Common myeloid progenitor, CD34-positive (primary cell): Measurements from ENCODE around the gene SAP30.
A peak's percentile ranks its signal among the peaks of the same experiment; 100 is the strongest.

Source experiments
- CTCF ChIA-PET: fragments of 350-600 bp; sonication (Branson Sonifier 250); formaldehyde crosslinking; loops from one replicate; lab custom pipeline; 2021; ENCODE audit warnings: antibody characterized with exemption; lab: Charles Lee
- POLR2A ChIA-PET: fragments of 350-600 bp; sonication (Branson Sonifier 250); formaldehyde crosslinking; loops from one replicate; lab custom pipeline; 2021; ENCODE audit warnings: antibody characterized with exemption; lab: Charles Lee
- DNase-seq, 3 donors: peaks; one replicate each; pipeline versions ENCODE4 v3.0.0 to v3.0.0-alpha.2; 2013
- H3K27ac ChIP-seq, 2 experiments: 1 replicate in 1 of 2; 2 replicates in 1 of 2; pipeline ENCODE4 v1.7.0; 2013; ENCODE audit warnings: inconsistent platforms in 2 of 2, low read length in 2 of 2, mild to moderate bottlenecking in 2 of 2, low read depth in 1 of 2, moderate library complexity in 1 of 2; ENCODE audit not compliant: severe bottlenecking in 2 of 2, insufficient read depth in 1 of 2, poor library complexity in 1 of 2
- H3K27me3 ChIP-seq, 5 experiments: replicated peaks in 2 of 5; 1 replicate in 3 of 5; 2 replicates in 2 of 5; pipeline versions ENCODE4 v1.6.1 to v1.7.0; 2013; ENCODE audit warnings: low read length in 4 of 5, mild to moderate bottlenecking in 2 of 5, moderate library complexity in 2 of 5, inconsistent platforms in 1 of 5; ENCODE audit not compliant: insufficient read depth in 5 of 5, control insufficient read depth in 4 of 5
- H3K36me3 ChIP-seq, 4 experiments: 1 replicate in 2 of 4; 2 replicates in 2 of 4; pipeline versions ENCODE4 v1.6.1 to v1.7.0; 2013; ENCODE audit warnings: low read length in 3 of 4, control low read depth in 1 of 4, mild to moderate bottlenecking in 1 of 4; ENCODE audit not compliant: control insufficient read depth in 4 of 4, insufficient read depth in 4 of 4
- H3K4me1 ChIP-seq, 4 experiments: 1 replicate in 3 of 4; 2 replicates in 1 of 4; pipeline versions ENCODE4 v1.6.1 to v1.7.1; 2013; ENCODE audit warnings: low read length in 3 of 4, mild to moderate bottlenecking in 3 of 4, control low read depth in 1 of 4, inconsistent platforms in 1 of 4, moderate library complexity in 1 of 4; ENCODE audit not compliant: control insufficient read depth in 4 of 4, insufficient read depth in 4 of 4; ENCODE audit errors: control extremely low read depth in 1 of 4
- H3K4me3 ChIP-seq, 7 experiments: 1 replicate in 4 of 7; 2 replicates in 3 of 7; pipeline versions ENCODE4 v1.5.1 to v1.7.0; 2013; ENCODE audit warnings: mild to moderate bottlenecking in 7 of 7, low read length in 6 of 7, moderate library complexity in 6 of 7, inconsistent platforms in 2 of 7, low read depth in 2 of 7, control low read depth in 1 of 7; ENCODE audit not compliant: insufficient read depth in 4 of 7, control insufficient read depth in 1 of 7; ENCODE audit errors: extremely low read depth in 1 of 7
- H3K9me3 ChIP-seq, 5 experiments: 1 replicate in 4 of 5; 2 replicates in 1 of 5; pipeline versions ENCODE4 v1.6.1 to v1.7.1; 2013; ENCODE audit warnings: low read length in 4 of 5, mild to moderate bottlenecking in 2 of 5, inconsistent platforms in 1 of 5, low read depth in 1 of 5, moderate library complexity in 1 of 5; ENCODE audit not compliant: control insufficient read depth in 4 of 5, insufficient read depth in 2 of 5; ENCODE audit errors: control extremely low read depth in 1 of 5
- WGBS: methylation state at CpG from one replicate; pipeline ENCODE4 v1.1.5; 2013; ENCODE audit not compliant: insufficient coverage; 5-methylcytosine and 5-hydroxymethylcytosine counted together

Gene SAP30

DNA sequence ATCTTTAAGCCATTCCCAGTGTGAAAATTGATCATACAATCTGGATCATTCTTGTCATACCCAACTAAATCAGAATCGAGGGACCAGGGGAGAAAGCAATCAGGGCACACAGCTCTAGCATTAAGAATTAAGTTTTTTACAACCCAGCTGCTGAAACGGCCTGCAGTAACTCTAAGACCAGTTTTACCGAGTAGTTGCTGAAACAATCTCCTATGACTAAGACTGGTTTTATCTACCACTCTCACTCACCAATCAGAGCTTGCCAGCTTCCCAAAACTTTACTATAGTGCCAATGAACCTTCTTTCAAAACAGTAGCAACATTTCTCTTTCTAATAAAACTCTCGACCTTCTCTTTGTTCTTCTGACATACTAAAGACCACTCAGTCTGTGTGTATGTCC is 2.8 kb upstream of the SAP30 start:
- Histone ChIP-seq H3K4me1 (peaks cover 4 to 36% (median 25%) of the 10 kb centered on the region in 4 experiments), H3K36me3 (no peaks in the 10 kb centered on the region), H3K27ac (peak overlapping the region in 1 of 2 experiments; percentile 14), H3K4me3 (no peak overlapping the region), H3K9me3 (no peaks in the 10 kb centered on the region), H3K27me3 (no peaks in the 10 kb centered on the region)
- CTCF ChIA-PET, result interaction anchor here (1.0 to 2.0 kb wide), 6 partner anchors 17 to 53 kb away, joined by 3 to 6 read pairs (median 4); no protein-coding TSS in a partner anchor
- DNase-seq, result peak in 2 of 3 donors; percentile 48 to 67
- POLR2A ChIA-PET, result interaction anchor here (1.1 kb wide), 1 partner anchor 34 kb away, joined by 6 read pairs; the partner anchor contains the start of gene HMGB2
- 38% methylated on average over 3 of the region's 4 CpGs for whole genome bisulfite sequencing

DNA sequence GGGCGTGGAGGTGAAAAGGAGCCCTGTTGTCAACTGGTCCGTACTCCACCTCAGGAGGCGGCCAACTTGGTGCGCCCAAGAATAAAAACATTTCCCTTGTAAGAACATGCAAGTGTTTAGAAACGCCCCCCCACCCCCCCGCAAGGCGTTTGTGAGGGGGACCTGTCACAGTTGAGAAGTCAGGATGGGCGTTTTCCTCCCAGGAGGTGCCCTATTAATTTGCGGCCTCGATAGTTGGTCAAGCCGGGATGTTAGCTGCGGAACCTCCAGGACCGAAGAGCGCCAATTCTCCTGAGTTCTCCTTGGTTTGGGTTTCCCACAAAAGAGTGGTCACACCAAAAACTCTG is 651 bp upstream of the SAP30 start:
- H3K36me3 ChIP-seq, result peaks cover 0 to 6% (median 0%) of the 10 kb centered on the region in 4 experiments
- CTCF ChIA-PET, result interaction anchor here (2.0 to 5.9 kb wide), 3 partner anchors 36 to 44 kb away, joined by 6 to 31 read pairs (median 18); partner anchors contain the start of gene HMGB2
- no peaks in the 10 kb centered on the region for H3K27me3 ChIP-seq
- POLR2A ChIA-PET, result interaction anchor here (1.0 to 3.1 kb wide), 2 partner anchors 25 to 35 kb away, joined by 3 to 24 read pairs; partner anchors contain the start of gene HMGB2
- H3K27ac ChIP-seq, result peak overlapping the region; percentile 79 to 88
- H3K9me3 ChIP-seq, result no peaks in the 10 kb centered on the region
- peak overlapping the region; percentile 51 to 99 (median 91) for H3K4me3 ChIP-seq
- peak; percentile 64 to 86 (median 77) for DNase-seq
- peaks cover 4 to 41% (median 31%) of the 10 kb centered on the region in 4 experiments for H3K4me1 ChIP-seq
- 0% methylated on average over 11 of the region's 14 CpGs for WGBS

DNA sequence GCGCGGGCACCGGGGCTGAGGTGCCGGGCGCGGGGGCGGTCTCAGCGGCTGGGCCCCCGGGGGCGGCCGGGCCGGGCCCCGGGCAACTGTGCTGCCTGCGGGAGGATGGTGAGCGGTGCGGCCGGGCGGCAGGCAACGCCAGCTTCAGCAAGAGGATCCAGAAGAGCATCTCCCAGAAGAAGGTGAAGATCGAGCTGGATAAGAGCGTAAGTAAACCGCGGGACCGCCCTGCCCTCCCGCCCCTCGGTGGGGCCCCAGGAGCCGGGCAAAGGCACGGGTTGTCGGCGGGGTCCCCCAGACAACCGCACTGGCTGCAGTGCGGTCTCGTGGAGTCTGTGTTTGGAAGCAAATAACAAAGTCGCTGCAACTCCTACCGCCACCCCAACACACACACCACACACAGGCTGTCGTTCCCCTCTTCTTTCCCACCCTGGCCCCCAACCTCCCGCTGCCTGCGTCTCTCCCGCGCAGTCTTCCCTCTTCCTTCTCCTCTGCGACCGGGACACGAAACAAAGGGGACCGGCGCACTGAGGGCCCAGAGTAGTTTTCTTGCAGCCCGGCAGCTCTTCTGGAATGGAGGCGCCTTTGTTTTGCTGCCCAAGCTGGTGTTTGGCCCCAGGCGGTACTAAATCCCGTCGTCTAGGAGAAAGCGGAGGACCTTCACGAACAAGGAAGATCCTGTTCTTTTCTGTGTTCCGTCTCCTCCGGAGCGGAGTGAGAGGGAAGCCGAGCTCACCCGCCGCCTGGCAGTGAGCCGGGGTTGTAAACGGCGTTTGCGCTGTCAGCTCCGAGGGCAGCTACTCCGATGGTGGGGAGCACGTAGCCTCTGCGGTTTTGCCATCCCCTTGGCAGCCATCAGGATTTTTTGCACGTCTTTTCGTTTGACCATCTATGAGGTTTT is 788 bp downstream of the SAP30 start:
- Histone ChIP-seq H3K9me3 (no peaks in the 10 kb centered on the region), H3K4me3 (peak overlapping the region; percentile 66 to 99 (median 92)), H3K27me3 (no peaks in the 10 kb centered on the region), H3K4me1 (peaks cover 4 to 33% (median 20%) of the 10 kb centered on the region in 4 experiments), H3K27ac (peak overlapping the region; percentile 75 to 83), H3K36me3 (peaks cover 0 to 10% (median 5%) of the 10 kb centered on the region in 4 experiments)
- CTCF ChIA-PET, result interaction anchor here (0.6 to 5.9 kb wide), 6 partner anchors 12 to 70 kb away, joined by 3 to 31 read pairs (median 6); partner anchors contain the start of gene HMGB2
- WGBS, result under 1% methylated on average over 56 of the region's 68 CpGs
- DNase-seq, result peak; percentile 65 to 83 (median 77)
- POLR2A ChIA-PET, result interaction anchor here (0.6 to 3.1 kb wide), 5 partner anchors 18 to 138 kb away, joined by 3 to 24 read pairs (median 3); partner anchors contain the start of gene HMGB2

DNA sequence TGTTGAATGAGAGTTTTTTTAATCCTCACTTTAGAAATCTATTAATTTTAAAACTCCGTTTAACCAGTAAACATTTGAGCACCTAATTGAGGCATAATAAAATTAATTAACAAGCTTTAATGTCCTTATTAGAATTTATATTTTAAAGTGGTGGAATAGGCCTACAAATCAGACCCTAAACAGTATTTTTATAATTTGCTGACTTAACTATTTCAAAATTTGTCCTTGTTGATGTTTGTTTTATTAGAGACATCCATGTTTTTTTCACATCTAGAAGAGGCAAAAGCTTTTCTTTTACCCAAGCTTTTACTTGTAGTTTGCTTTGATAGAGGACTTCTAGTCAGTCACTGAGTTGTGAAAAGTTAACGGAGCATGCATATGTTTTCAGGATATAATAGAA is 3.8 kb downstream of the SAP30 start:
- no peak overlapping the region for H3K27ac ChIP-seq
- no peak for DNase-seq
- WGBS, result no CpG with 5 or more reads among the region's 2 CpGs
- ChIA-PET POLR2A (no interaction called here), CTCF (interaction anchor here (0.8 to 5.9 kb wide), 4 partner anchors 21 to 39 kb away, joined by 3 to 31 read pairs (median 4); partner anchors contain the start of gene SCRG1)
- H3K27me3 ChIP-seq, result no peaks in the 10 kb centered on the region
- H3K4me3 ChIP-seq, result no peak overlapping the region
- H3K36me3 ChIP-seq, result peaks cover 0 to 14% (median 5%) of the 10 kb centered on the region in 4 experiments
- peaks cover 0 to 18% (median 9%) of the 10 kb centered on the region in 4 experiments for H3K4me1 ChIP-seq
- H3K9me3 ChIP-seq, result no peaks in the 10 kb centered on the region

DNA sequence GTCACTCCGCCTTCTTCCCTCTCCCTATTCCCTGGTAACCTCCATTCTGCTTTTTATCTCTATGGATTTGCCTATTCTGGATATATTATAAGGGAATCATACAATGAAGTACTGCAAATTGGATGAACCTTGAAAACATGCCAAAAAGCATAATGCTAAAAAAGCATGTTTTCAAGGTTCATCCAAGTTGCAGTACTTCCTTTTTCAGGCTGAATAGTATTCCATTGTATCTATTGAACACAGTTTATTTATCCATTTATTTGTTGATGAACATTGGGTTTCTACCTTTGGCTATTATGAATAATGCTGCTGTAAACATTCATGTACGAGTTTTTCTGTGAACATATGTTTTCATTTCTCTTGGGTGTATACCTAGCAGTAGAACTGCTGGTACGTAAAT is 9.2 kb downstream of the SAP30 start:
- H3K9me3 ChIP-seq, result no peaks in the 10 kb centered on the region
- no peak for DNase-seq
- peaks cover 0 to 1% (median 0%) of the 10 kb centered on the region in 4 experiments for H3K4me1 ChIP-seq
- H3K4me3 ChIP-seq, result no peak overlapping the region
- H3K27me3 ChIP-seq, result no peaks in the 10 kb centered on the region
- peaks cover 0 to 14% (median 2%) of the 10 kb centered on the region in 4 experiments for H3K36me3 ChIP-seq
- 100% methylated on average over 2 of the region's 3 CpGs for WGBS
- H3K27ac ChIP-seq, result no peak overlapping the region
- POLR2A ChIA-PET, result no interaction called here
- CTCF ChIA-PET, result interaction anchor here (2.0 kb wide), 1 partner anchor 10 kb away, joined by 4 read pairs; no protein-coding TSS in a partner anchor

DNA sequence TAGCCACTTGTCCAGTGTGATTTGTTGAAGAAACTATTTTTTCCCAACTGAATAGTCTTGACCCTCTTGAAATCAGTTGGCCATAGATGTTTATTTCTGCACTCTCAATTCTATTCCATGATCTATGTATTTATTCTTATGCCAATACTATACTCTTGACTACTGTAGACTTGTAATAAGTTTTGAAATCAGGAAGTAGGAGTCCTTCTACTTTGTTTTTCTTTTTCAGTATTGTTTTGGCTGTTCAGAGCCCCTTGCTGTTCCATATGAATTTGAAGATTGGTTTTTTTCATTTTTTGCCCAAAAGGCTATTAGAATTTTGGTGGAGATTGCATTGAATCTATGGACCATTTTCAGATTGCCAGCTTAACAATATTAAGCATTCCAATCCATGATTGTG is 10.2 kb downstream of the SAP30 start:
- Histone ChIP-seq H3K4me1 (peaks cover 0 to 1% (median 0%) of the 10 kb centered on the region in 4 experiments), H3K4me3 (no peak overlapping the region), H3K27ac (no peak overlapping the region), H3K9me3 (no peaks in the 10 kb centered on the region), H3K27me3 (no peaks in the 10 kb centered on the region), H3K36me3 (peaks cover 0 to 9% (median 1%) of the 10 kb centered on the region in 4 experiments)
- ChIA-PET POLR2A (no interaction called here), CTCF (no interaction called here)
- no peak for DNase-seq
